Measurements from ENCODE around the gene YTHDC1.

DNA sequence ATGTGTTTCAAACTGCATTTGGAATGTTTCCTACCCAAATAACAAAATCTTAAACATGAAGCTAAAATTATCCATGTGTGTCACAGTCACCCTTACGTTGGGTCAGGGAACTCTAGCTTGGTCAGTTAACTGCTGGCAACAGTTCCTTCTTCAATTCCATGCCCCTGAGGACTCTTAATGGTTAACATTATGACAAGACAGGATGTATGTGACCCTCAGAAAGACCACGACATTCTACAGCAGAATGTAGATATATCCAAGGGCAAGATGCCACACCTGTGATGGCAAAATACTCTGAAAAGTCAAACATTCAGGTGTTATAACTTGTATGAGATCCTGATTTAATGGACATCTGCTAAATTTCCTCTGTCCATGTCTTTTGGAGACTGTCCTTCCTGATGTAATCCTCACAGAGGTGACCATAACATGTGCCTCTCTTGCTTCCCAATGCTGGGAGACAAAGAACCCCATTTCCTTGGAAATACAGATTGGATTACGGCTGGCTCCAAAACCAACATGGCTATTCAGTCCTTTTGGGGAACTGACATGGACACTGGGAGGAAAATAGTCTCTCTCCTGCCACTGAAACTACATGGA lies 39.1 kb downstream of the YTHDC1 start:
- TF ChIP-seq, protein P1, sequence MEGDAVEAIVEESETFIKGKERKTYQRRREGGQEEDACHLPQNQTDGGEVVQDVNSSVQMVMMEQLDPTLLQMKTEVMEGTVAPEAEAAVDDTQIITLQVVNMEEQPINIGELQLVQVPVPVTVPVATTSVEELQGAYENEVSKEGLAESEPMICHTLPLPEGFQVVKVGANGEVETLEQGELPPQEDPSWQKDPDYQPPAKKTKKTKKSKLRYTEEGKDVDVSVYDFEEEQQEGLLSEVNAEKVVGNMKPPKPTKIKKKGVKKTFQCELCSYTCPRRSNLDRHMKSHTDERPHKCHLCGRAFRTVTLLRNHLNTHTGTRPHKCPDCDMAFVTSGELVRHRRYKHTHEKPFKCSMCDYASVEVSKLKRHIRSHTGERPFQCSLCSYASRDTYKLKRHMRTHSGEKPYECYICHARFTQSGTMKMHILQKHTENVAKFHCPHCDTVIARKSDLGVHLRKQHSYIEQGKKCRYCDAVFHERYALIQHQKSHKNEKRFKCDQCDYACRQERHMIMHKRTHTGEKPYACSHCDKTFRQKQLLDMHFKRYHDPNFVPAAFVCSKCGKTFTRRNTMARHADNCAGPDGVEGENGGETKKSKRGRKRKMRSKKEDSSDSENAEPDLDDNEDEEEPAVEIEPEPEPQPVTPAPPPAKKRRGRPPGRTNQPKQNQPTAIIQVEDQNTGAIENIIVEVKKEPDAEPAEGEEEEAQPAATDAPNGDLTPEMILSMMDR (IDR thresholded peaks at IDR 0.05), result no peak
- TF ChIP-seq POLR2A (IDR thresholded peaks at IDR 0.05), result no peak
- TF ChIP-seq EP300 (IDR thresholded peaks at IDR 0.05), result no peak
- TF ChIP-seq POLR2AphosphoS5 (IDR thresholded peaks at IDR 0.05), result no peak
